Suprapubic skin (tissue), 4 donors: Measurements from ENCODE around the gene MCC. TPM values are rescaled to one million over a fixed set of nuclear protein-coding genes. Genes with fewer than 3 reads are reported as not detected.

ENCODE experiments used
- DNase-seq, 2 donors: peaks; one replicate each; pipeline ENCODE4 v3.0.0-alpha.2; 2019; ENCODE audit warnings: low spot score in 2 of 2
- H3K27ac ChIP-seq: fragments of 200-600 bp; sonication (generic); one replicate; pipeline ENCODE4 v1.5.1; 2019
- H3K27me3 ChIP-seq: fragments of 200-600 bp; sonication (generic); one replicate; pipeline ENCODE4 v1.5.1; 2019
- H3K36me3 ChIP-seq: fragments of 200-600 bp; sonication (generic); one replicate; pipeline ENCODE4 v1.5.1; 2019
- H3K4me1 ChIP-seq: fragments of 200-600 bp; sonication (generic); one replicate; pipeline ENCODE4 v1.5.1; 2019
- H3K4me3 ChIP-seq: fragments of 200-600 bp; sonication (generic); one replicate; pipeline ENCODE4 v1.5.1; 2019; ENCODE audit warnings: mild to moderate bottlenecking
- H3K9me3 ChIP-seq: fragments of 200-600 bp; sonication (generic); one replicate; pipeline ENCODE4 v1.5.1; 2019
- CTCF ChIP-seq, 2 donors: fragments of 200-600 bp in 1 of 2; fragments of 450-650 bp in 1 of 2; sonication (generic) in 1 of 2; IDR thresholded peaks; one replicate each; pipeline ENCODE4 v1.5.1; 2016 to 2019; ENCODE audit warnings: antibody characterized with exemption in 2 of 2, mild to moderate bottlenecking in 1 of 2, moderate library complexity in 1 of 2
- EP300 ChIP-seq: sonication (generic); formaldehyde crosslinking; IDR thresholded peaks from one replicate; pipeline ENCODE4 v1.6.1; 2017; ENCODE audit warnings: antibody characterized with exemption
- POLR2A ChIP-seq, 2 donors: fragments of 450-650 bp; IDR thresholded peaks; one replicate each; pipeline ENCODE4 v1.6.1; 2017; ENCODE audit warnings: antibody characterized with exemption in 2 of 2, mild to moderate bottlenecking in 2 of 2, moderate library complexity in 2 of 2
- POLR2AphosphoS5 ChIP-seq, 3 donors: sonication (generic); formaldehyde crosslinking; IDR thresholded peaks; one replicate each; pipeline ENCODE4 v1.6.1; 2017; ENCODE audit warnings: antibody characterized with exemption in 3 of 3
- WGBS: methylation state at CpG from one replicate; pipeline ENCODE4 v1.1.5; 2018; 5-methylcytosine and 5-hydroxymethylcytosine counted together
- total RNA-seq, 4 donors: library from RNA; depleted of rRNA; stranded (reverse); fragments of >200 nt; gene quantifications; one replicate each; pipeline ENCODE4 v1.1.0, GENCODE V29; 2016

The MCC gene
- total RNA-seq, 4 donors from 2014 or later, result 67.7 to 105 (median 86.6) TPM

- Histone ChIP-seq H3K27me3 (no peaks in the 10 kb centered on the region), H3K9me3 (no peaks in the 10 kb centered on the region), H3K27ac (no peak overlapping the region), H3K4me1 (no peaks in the 10 kb centered on the region), H3K4me3 (no peak overlapping the region), H3K36me3 (no peaks in the 10 kb centered on the region)
- no peak for DNase-seq
- WGBS, result 81% methylated on average over 3 of the region's 3 CpGs
- TF ChIP-seq EP300, result no peak
Measured at GRCh38 chr5:113357696-113358476, 130.4 kb downstream of the MCC start.

- TF ChIP-seq POLR2AphosphoS5 (IDR thresholded peaks at IDR 0.05) (no peak), CTCF (IDR thresholded peaks at IDR 0.05) (no peak), POLR2A (IDR thresholded peaks at IDR 0.05) (no peak), EP300 (no peak)
- H3K4me3 ChIP-seq, result no peak overlapping the region
- DNase-seq, result no peak
- 84% methylated on average over 1 of the region's 1 CpG for WGBS
- no peaks in the 10 kb centered on the region for H3K27me3 ChIP-seq
- H3K27ac ChIP-seq, result no peak overlapping the region
- no peaks in the 10 kb centered on the region for H3K4me1 ChIP-seq
- H3K9me3 ChIP-seq, result no peaks in the 10 kb centered on the region
- H3K36me3 ChIP-seq, result no peaks in the 10 kb centered on the region
Measured at GRCh38 chr5:113356487-113356886, 131.8 kb downstream of the MCC start.

- WGBS, result 53% methylated on average over 1 of the region's 1 CpG
- no peak for DNase-seq
Measured at GRCh38 chr5:113354055-113354454, 134.2 kb downstream of the MCC start.

GRCh38 chr5:113347572-113347971 lies 140.7 kb downstream of the MCC start:
- H3K4me3 ChIP-seq, result no peak overlapping the region
- no peaks in the 10 kb centered on the region for H3K9me3 ChIP-seq
- no peak overlapping the region for H3K27ac ChIP-seq
- no peaks in the 10 kb centered on the region for H3K36me3 ChIP-seq
- no peaks in the 10 kb centered on the region for H3K27me3 ChIP-seq
- TF ChIP-seq CTCF (IDR thresholded peaks at IDR 0.05) (no peak), EP300 (no peak), POLR2A (IDR thresholded peaks at IDR 0.05) (no peak), POLR2AphosphoS5 (IDR thresholded peaks at IDR 0.05) (no peak)
- no peak for DNase-seq
- H3K4me1 ChIP-seq, result peaks cover 17% of the 10 kb centered on the region
- 82% methylated on average over 1 of the region's 1 CpG for WGBS

More at GRCh38 chr5:113354055-113354454, 134.2 kb downstream of the MCC start:
- no peaks in the 10 kb centered on the region for H3K27me3 ChIP-seq
- TF ChIP-seq POLR2A (IDR thresholded peaks at IDR 0.05), result no peak
- TF ChIP-seq CTCF (IDR thresholded peaks at IDR 0.05), result no peak
- no peak for TF ChIP-seq POLR2AphosphoS5 (IDR thresholded peaks at IDR 0.05)
- no peak overlapping the region for H3K27ac ChIP-seq
- no peaks in the 10 kb centered on the region for H3K36me3 ChIP-seq
- no peak overlapping the region for H3K4me3 ChIP-seq
- no peaks in the 10 kb centered on the region for H3K4me1 ChIP-seq
- no peaks in the 10 kb centered on the region for H3K9me3 ChIP-seq

- Histone ChIP-seq H3K9me3 (no peaks in the 10 kb centered on the region), H3K4me1 (peaks cover 26% of the 10 kb centered on the region), H3K27me3 (no peaks in the 10 kb centered on the region), H3K36me3 (no peaks in the 10 kb centered on the region), H3K4me3 (no peak overlapping the region), H3K27ac (no peak overlapping the region)
- TF ChIP-seq POLR2AphosphoS5 (IDR thresholded peaks at IDR 0.05) (no peak), POLR2A (IDR thresholded peaks at IDR 0.05) (no peak), CTCF (IDR thresholded peaks at IDR 0.05) (no peak), EP300 (no peak)
- no peak for DNase-seq
- 68% methylated on average over 5 of the region's 5 CpGs for WGBS
Measured at GRCh38 chr5:113344973-113345940, 143.0 kb downstream of the MCC start.
